NB4 (cell line): ENCODE results near the gene COPS4.

ENCODE experiments used
- DNase-seq: peaks from one replicate; pipeline ENCODE4 v3.0.0; 2010; ENCODE audit warnings: low read depth
- H3K4me3 ChIP-seq: one replicate; pipeline ENCODE4 v1.5.1; 2011; ENCODE audit warnings: mild to moderate bottlenecking, low read depth, low read length, moderate library complexity
- MAX ChIP-seq: IDR thresholded peaks from 2 replicates; pipeline ENCODE4 v1.6.1; 2011; ENCODE audit warnings: low read depth, low read length
- MYC ChIP-seq: IDR thresholded peaks from 2 replicates; pipeline ENCODE4 v1.6.1; 2011; ENCODE audit warnings: low read depth, low read length
- POLR2A ChIP-seq: IDR thresholded peaks from 2 replicates; pipeline ENCODE4 v1.6.1; 2011; ENCODE audit warnings: mild to moderate bottlenecking; ENCODE audit not compliant: insufficient read length; ENCODE audit errors: extremely low read depth
- TF ChIP-seq, protein P1 (sequence below): IDR thresholded peaks from one replicate; pipeline ENCODE4 v1.5.1; 2012; ENCODE audit warnings: low read depth, low read length

COPS4 gene

DNA sequence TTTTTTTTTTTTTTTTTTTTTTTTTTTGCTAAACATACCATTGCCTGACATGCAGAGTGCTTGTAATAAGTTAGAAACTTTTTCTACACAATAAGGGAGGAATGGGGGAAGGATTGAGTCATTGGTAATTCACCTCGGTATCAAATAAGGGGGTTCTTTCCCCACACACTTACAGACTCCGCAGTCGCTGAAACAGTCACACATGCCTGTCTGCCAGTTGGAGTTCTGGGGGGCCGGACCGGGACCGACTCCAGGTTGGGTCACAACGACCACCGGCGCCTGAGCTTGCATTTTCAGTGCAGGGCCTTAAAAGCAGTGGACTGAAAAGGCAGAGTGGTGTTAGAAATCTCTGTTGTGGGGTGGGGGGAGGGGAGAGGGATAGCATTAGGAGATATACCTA is 72.6 kb downstream of the COPS4 start:
- no peak overlapping the region for H3K4me3 ChIP-seq
- no peak for DNase-seq
- TF ChIP-seq MYC, result no peak
- TF ChIP-seq, protein P1, sequence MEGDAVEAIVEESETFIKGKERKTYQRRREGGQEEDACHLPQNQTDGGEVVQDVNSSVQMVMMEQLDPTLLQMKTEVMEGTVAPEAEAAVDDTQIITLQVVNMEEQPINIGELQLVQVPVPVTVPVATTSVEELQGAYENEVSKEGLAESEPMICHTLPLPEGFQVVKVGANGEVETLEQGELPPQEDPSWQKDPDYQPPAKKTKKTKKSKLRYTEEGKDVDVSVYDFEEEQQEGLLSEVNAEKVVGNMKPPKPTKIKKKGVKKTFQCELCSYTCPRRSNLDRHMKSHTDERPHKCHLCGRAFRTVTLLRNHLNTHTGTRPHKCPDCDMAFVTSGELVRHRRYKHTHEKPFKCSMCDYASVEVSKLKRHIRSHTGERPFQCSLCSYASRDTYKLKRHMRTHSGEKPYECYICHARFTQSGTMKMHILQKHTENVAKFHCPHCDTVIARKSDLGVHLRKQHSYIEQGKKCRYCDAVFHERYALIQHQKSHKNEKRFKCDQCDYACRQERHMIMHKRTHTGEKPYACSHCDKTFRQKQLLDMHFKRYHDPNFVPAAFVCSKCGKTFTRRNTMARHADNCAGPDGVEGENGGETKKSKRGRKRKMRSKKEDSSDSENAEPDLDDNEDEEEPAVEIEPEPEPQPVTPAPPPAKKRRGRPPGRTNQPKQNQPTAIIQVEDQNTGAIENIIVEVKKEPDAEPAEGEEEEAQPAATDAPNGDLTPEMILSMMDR, result no peak
- no peak for TF ChIP-seq POLR2A
- TF ChIP-seq MAX, result no peak

DNA sequence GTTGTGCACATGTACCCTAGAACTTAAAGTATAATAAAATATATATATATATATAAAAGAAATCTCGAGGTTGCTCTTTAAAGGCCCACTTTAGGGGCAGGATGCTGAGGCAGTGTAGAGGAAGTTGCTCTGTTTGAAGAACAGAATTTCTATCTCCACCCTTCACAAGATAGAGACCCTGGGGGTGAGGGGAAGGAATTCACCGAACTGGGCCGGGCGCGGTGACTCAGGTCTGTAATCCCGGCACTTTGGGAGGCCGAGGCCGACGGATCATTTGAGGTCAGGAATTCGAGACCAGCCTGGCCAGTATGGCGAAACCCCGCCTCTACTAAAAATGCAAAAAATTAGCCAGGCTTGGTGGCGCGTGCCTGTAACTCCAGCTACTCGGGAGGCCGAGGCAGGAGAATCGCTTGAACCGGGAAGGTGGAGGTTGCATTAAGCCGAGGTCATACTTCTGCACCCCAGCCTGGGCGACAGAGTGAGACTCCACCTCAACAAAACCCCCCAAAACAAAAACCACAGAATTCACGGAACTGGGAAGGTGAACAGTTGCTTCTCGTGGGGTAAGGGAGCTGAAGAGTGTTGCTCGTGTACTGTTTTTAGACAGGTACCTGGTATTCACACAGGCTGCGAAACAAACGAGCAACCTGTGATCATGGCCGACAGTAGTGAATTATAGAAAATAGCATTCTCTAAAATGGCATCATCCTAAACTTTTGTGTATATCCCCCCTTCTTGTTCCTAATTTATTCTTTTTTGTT is 73.3 kb downstream of the COPS4 start:
- peak overlapping the region; percentile 67 for H3K4me3 ChIP-seq
- no peak for DNase-seq
- no peak for TF ChIP-seq POLR2A

- peak overlapping the region; percentile 67 for H3K4me3 ChIP-seq
- no peak for TF ChIP-seq MAX
- TF ChIP-seq POLR2A, result no peak
- no peak for TF ChIP-seq MYC
- TF ChIP-seq, protein P1, result no peak
- peak; percentile 87 for DNase-seq
Observed at GRCh38 chr4:83109480-83110222, 74.7 kb downstream of the COPS4 start.

GRCh38 chr4:83110223-83110945 is 75.4 kb downstream of the COPS4 start:
- H3K4me3 ChIP-seq, result peak overlapping the region; percentile 67
- TF ChIP-seq MYC (peak; percentile 98), POLR2A (peak; percentile 43), MAX (peak; percentile 93)
- TF ChIP-seq, protein P1, result peak; percentile 79
- DNase-seq, result peak; percentile 94

DNA sequence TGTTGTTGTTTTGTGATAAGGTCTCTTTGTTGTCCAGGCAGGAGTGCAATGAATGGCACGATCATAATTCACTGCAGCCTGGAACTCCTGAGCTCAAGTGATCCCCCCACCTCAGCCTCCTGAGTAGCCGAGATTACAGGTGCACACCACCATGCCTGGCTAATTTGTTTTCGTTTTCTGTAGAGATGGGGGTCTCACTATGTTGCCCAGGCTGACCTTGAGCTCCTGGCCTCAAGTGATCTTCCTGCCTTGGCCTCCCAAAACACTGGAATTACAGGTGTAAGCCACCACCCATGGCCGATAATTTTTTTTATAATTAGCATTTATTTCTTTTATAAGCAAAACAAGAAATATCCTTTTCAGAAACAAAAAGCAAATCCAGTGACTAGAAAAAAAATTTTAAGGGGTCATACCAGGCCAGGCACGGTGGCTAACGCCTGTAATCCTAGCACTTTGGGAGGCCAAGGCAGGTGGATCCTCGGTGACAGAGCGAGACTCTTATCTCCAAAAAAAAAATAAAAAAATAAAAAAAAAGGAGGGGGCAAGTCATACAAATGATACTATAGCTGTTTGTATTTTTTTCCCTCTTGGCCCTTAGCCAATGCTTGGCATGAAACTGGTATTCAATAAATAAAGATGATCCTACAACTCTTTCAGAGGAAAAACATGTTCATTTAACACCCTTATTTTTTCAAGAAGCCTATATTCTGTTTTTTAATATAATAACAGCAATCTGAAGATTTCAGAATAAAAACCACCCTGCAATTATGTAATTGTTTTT is 76.2 kb downstream of the COPS4 start:
- TF ChIP-seq POLR2A, result no peak
- TF ChIP-seq, protein P1, result no peak
- no peak for TF ChIP-seq MYC
- TF ChIP-seq MAX, result no peak
- peak overlapping the region; percentile 67 for H3K4me3 ChIP-seq
- peak; percentile 31 for DNase-seq

DNA sequence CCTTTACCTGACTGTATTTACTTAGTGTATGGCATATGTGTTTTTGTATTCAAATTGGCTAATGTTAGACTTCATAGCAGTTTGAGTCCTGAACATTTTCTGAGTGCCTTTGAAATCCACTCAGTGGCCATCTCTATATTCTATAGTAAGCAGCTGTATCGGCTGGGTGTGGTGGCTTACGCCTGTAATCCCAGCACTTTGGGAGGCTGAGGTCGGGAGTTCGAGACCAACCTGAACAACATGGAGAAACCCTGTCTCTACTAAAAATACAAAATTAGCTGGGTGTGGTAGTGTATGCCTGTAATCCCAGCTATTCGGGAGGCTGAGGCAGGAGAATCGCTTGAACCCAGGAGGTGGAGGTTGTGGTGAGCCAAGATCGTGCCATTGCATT is 76.8 kb downstream of the COPS4 start:
- peak overlapping the region; percentile 67 for H3K4me3 ChIP-seq
- peak; percentile 26 for DNase-seq
